Neural crest cell (in vitro differentiated cells): Measurements from ENCODE around the gene ABCA8. TPM values are rescaled to one million over a fixed set of nuclear protein-coding genes. Genes with fewer than 3 reads are reported as not detected.

Source experiments
- DNase-seq: peaks from one replicate; pipeline ENCODE4 v3.0.0; 2021; ENCODE audit warnings: low read depth, mixed read lengths, low spot score
- H3K27ac Mint-ChIP-seq: one replicate; pipeline ENCODE4 v1.8.0; 2021; ENCODE audit warnings: mild to moderate bottlenecking, mixed read lengths; ENCODE audit not compliant: unreplicated experiment
- H3K27me3 Mint-ChIP-seq: 2 replicates; pipeline ENCODE4 v1.8.0; 2021; ENCODE audit warnings: low read depth, mild to moderate bottlenecking, mixed read lengths
- H3K36me3 Mint-ChIP-seq: 2 replicates; pipeline ENCODE4 v1.8.0; 2021; ENCODE audit warnings: low read depth, mild to moderate bottlenecking, mixed read lengths
- H3K4me1 Mint-ChIP-seq: 2 replicates; pipeline ENCODE4 v1.8.0; 2021; ENCODE audit warnings: mixed read lengths
- H3K4me3 Mint-ChIP-seq: one replicate; pipeline ENCODE4 v1.8.0; 2021; ENCODE audit warnings: mild to moderate bottlenecking, mixed read lengths
- H3K9me3 Mint-ChIP-seq: 2 replicates; pipeline ENCODE4 v1.8.0; 2021; ENCODE audit warnings: mixed read lengths
- total RNA-seq: library from RNA; stranded (reverse); gene quantifications from 2 replicates; pipeline ENCODE4 v1.2.1, GENCODE V29; 2021
- TF ChIP-seq, protein P1 (sequence below): fragments of 200-600 bp; sonication (generic); conservative IDR thresholded peaks from 2 replicates; pipeline ENCODE4 v1.5.0; 2021; ENCODE audit warnings: antibody characterized with exemption, mild to moderate bottlenecking

ABCA8 gene
- total RNA-seq, 1 donor from 2014 or later: 12.1 TPM

DNA sequence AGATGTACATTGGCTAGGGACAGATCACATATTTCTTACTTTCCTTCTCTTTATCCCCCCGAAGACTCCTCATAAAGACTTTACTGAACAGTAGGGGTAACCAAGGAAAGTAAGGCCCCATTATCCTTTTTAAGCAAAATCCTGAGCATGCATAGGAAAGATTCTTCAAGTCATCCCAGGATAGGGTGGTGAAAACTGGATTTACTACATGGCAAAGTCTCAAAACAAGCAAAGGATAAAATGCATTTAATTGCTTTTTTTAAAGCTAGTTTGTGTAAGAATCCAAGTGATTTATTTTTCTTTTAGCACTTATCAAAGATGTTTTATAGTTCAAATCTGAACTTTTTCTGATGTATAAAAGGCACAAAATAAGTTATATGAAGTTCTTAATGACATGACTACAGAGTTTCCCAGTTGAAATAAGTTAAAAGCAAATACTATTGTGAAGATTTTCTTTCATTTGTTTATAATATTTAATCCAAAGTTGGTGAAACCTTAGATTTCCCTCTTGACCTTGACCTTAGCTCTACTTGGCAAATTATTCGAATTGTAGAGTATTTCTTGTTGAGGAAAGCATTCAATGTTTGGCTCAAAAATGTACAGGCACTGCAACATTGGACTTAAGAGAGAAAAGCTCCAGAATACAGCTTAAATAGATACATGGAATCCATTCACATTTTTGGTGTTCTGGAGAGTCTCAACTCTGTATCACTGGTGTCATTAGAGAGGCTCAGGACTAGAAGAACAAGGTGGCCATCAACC is 104.3 kb downstream of the ABCA8 start:
- H3K27ac Mint-ChIP-seq: no peak overlapping the region
- no peak for DNase-seq
- H3K4me1 Mint-ChIP-seq: peaks cover 3% of the 10 kb centered on the region
- peaks cover 13% of the 10 kb centered on the region for H3K9me3 Mint-ChIP-seq
- no peak overlapping the region for H3K4me3 Mint-ChIP-seq
- H3K36me3 Mint-ChIP-seq: no peaks in the 10 kb centered on the region
- TF ChIP-seq, protein P1, sequence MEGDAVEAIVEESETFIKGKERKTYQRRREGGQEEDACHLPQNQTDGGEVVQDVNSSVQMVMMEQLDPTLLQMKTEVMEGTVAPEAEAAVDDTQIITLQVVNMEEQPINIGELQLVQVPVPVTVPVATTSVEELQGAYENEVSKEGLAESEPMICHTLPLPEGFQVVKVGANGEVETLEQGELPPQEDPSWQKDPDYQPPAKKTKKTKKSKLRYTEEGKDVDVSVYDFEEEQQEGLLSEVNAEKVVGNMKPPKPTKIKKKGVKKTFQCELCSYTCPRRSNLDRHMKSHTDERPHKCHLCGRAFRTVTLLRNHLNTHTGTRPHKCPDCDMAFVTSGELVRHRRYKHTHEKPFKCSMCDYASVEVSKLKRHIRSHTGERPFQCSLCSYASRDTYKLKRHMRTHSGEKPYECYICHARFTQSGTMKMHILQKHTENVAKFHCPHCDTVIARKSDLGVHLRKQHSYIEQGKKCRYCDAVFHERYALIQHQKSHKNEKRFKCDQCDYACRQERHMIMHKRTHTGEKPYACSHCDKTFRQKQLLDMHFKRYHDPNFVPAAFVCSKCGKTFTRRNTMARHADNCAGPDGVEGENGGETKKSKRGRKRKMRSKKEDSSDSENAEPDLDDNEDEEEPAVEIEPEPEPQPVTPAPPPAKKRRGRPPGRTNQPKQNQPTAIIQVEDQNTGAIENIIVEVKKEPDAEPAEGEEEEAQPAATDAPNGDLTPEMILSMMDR: no peak
- H3K27me3 Mint-ChIP-seq: no peaks in the 10 kb centered on the region

DNA sequence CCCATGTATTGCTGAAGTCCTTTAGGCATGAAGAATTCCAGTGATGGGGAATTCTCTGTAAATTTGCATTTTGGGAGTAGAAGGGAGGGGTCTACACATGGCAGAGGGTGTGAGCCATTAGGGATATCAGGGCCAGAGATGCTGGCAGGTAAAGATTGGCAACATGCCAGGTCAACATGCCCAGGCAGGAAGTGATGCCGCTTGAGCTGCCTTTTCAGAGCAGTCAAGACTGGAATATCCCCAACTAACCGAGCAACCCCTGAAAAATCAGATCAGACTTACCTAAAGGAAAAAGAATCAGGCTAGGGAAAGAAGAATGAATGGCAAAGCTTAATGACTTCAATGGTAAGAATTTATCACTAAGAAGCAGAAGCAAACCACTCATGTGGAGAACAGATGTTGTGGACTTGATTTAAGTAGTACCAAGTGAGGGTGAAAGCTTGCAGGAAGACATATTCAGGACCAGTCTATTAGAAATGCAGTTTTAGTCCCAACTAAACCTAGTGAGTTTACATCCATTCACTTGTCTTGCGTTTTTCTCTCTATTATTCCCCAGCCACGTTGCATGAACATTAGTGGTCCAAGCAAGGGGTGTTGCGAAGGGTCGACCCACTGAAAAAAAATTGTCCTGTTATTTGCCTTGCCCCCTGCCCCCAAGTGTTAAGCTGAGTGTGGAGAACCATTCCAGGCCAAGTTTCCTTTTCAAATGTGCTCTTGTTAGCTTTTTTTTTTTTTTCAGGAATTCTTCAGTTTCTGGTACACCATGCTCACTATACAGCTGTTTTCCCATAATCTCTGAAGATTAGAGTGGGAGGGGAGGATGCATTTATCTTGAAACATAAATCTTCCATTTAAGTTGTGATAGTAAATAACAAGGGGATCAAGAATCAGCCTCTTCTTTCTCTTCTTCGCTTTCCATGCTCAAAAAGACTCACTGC is 105.2 kb downstream of the ABCA8 start:
- no peaks in the 10 kb centered on the region for H3K27me3 Mint-ChIP-seq
- H3K36me3 Mint-ChIP-seq: peaks cover 2% of the 10 kb centered on the region
- no peak overlapping the region for H3K27ac Mint-ChIP-seq
- H3K4me1 Mint-ChIP-seq: peaks cover 3% of the 10 kb centered on the region
- TF ChIP-seq, protein P1: no peak
- no peak overlapping the region for H3K4me3 Mint-ChIP-seq
- DNase-seq: no peak
- H3K9me3 Mint-ChIP-seq: peaks cover 18% of the 10 kb centered on the region

DNA sequence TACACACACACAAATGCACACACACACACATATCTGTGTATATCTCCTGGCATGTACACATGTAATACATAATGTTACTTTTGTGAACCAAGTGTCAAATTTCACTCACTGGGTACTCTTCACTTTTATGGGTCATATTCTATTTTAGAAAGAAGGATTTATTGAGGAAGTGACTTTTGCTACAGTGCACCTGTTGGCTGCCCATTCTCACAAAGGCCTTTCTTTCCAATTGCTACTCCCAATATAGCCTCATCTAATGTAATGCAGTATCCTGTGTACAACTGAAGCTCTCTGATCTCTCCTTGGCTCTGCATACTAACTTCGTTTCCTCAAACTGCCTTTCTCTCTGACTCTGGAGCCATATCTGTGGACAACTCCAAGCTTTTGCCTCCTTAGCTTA is 107.5 kb downstream of the ABCA8 start:
- Mint-ChIP-seq H3K9me3 (peaks cover 19% of the 10 kb centered on the region), H3K4me1 (peaks cover 15% of the 10 kb centered on the region), H3K27ac (no peak overlapping the region), H3K36me3 (peaks cover 4% of the 10 kb centered on the region), H3K4me3 (no peak overlapping the region), H3K27me3 (no peaks in the 10 kb centered on the region)
- no peak for DNase-seq
- TF ChIP-seq, protein P1: no peak

DNA sequence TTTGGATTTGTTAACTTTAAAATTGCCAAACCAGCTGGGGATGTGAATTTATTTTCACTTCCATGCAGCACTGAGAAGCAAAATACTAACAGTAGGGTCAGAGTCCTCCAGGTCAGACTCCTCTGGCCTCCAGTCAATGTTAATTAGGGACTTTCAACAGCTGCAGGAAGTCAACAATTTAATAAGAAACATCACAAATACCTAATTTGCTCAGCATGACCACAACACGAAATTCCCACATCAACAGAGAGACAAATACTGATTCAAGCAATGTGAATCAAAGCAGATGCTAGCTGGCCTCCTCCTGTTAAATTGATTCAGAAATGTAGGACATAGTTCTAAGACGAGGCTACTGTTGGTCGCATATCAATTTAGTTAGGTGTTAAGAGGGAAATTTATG is 111.7 kb downstream of the ABCA8 start:
- no peaks in the 10 kb centered on the region for H3K27me3 Mint-ChIP-seq
- H3K4me1 Mint-ChIP-seq: peaks cover 16% of the 10 kb centered on the region
- TF ChIP-seq, protein P1: no peak
- no peak overlapping the region for H3K27ac Mint-ChIP-seq
- peaks cover 11% of the 10 kb centered on the region for H3K9me3 Mint-ChIP-seq
- H3K4me3 Mint-ChIP-seq: no peak overlapping the region
- peaks cover 4% of the 10 kb centered on the region for H3K36me3 Mint-ChIP-seq
- no peak for DNase-seq

DNA sequence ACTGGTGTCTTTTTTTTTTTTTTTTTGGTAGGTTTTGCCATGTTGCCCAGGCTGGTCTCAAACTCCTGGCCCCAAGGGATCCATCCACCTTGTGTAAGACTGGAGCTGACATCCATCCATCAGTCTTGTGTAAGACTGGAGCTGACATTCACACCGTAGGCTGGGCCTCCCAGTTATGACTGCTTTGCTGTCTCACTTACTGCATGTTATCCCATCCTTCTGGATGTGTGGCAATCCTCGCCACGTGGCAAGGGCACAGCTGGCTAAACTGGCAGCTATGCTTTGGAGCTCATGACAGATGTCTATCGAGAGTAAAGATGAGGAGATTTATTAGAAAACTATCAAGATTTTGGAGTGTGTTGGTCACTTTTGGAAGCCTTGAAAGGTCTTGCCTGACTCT is 115.1 kb downstream of the ABCA8 start:
- TF ChIP-seq, protein P1: no peak
- no peak overlapping the region for H3K27ac Mint-ChIP-seq
- DNase-seq: no peak
- H3K9me3 Mint-ChIP-seq: peaks cover 10% of the 10 kb centered on the region
- peaks cover 3% of the 10 kb centered on the region for H3K36me3 Mint-ChIP-seq
- peaks cover 16% of the 10 kb centered on the region for H3K4me1 Mint-ChIP-seq
- H3K27me3 Mint-ChIP-seq: no peaks in the 10 kb centered on the region
- no peak overlapping the region for H3K4me3 Mint-ChIP-seq
